Measurements from ENCODE around the gene NOL7. TPM values are rescaled to one million over a fixed set of nuclear protein-coding genes. Genes with fewer than 3 reads are reported as not detected.

Gene NOL7
- total and polyA plus RNA-seq, 2 donors (not counting 1 experiment from before 2014, with no cell fraction given): 24.7 to 58.3 TPM

DNA sequence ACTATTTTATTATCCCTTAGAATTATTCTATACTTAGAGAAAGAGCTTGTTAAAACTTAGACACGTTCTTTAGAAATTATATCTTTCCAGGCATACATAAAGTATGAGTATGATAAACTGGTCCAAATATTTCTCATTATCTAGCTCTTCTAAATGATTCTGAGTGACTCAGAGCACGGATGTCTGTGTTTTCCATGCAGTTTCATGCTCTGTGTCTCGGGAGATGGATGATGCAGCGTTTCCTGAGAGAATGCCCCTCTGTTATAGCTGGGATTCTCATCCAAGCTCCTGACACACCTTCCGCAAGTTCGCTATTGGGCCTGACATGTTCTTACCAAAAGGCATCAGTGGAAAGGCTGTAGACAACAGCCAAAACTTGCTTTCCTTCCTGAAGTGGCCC, 21.4 kb upstream of the NOL7 start:
- no peak overlapping the region for H3K4me3 ChIP-seq (ENCODE audit: control extremely low read depth in 1 of 5, extremely low read depth in 1 of 5, insufficient read depth in 1 of 5, low read depth in 2 of 5, low read length in 4 of 5)
- no peak overlapping the region for H3K4me3 Mint-ChIP-seq
- H3K27me3 Mint-ChIP-seq: no peaks in the 10 kb centered on the region
- no peaks in the 10 kb centered on the region for H3K27me3 ChIP-seq (replicated peaks in 1 of 4; ENCODE audit: control extremely low read depth in 1 of 4, control insufficient read depth in 3 of 4, insufficient read depth in 4 of 4, low read length in 3 of 4)
- H4K20me1 ChIP-seq (ENCODE audit: control insufficient read depth, insufficient read depth, low read length, poor library complexity, severe bottlenecking): no peaks in the 10 kb centered on the region
- DNase-seq (no peak), ATAC-seq (ENCODE audit: low read depth) (no peak)
- H3K9ac ChIP-seq (ENCODE audit: low read length): no peak overlapping the region
- H3K36me3 ChIP-seq (replicated peaks in 1 of 2; ENCODE audit: control extremely low read depth in 1 of 2, control insufficient read depth in 1 of 2, extremely low read depth in 1 of 2, insufficient read depth in 2 of 2, low read length in 1 of 2): peaks cover 13 to 41% of the 10 kb centered on the region in 2 experiments
- no peak overlapping the region for H2AFZ ChIP-seq (ENCODE audit: insufficient read depth, low read depth, low read length, poor library complexity, severe bottlenecking)
- CTCF ChIA-PET: interaction anchor here (0.5 to 2.3 kb wide), 2 partner anchors 18 to 196 kb away, joined by 4 to 13 read pairs; partner anchors contain the start of gene SIRT5
- no peaks in the 10 kb centered on the region for H3K9me3 Mint-ChIP-seq (ENCODE audit: insufficient read depth)
- no peak overlapping the region for H3K4me2 ChIP-seq (replicated peaks; ENCODE audit: low read depth, low read length, poor library complexity, severe bottlenecking)
- WGBS (ENCODE audit: insufficient coverage): 95% methylated on average over 5 of the region's 6 CpGs
- no peaks in the 10 kb centered on the region for H3K4me1 ChIP-seq (ENCODE audit: control insufficient read depth in 2 of 2, insufficient read depth in 2 of 2, low read length in 2 of 2)
- no peak overlapping the region for H3K27ac Mint-ChIP-seq
- POLR2A ChIA-PET: no interaction called here
- H3K79me2 ChIP-seq (ENCODE audit: control insufficient read depth, insufficient read depth, low read length): peaks cover 8% of the 10 kb centered on the region
- no peak overlapping the region for H3K27ac ChIP-seq (ENCODE audit: low read length in 2 of 2)
- intact Hi-C loops (cut with micrococcal nuclease): no loop called here
- H3K9me3 ChIP-seq (ENCODE audit: control extremely low read depth in 1 of 3, control insufficient read depth in 2 of 3, insufficient read depth in 1 of 3, low read length in 2 of 3): no peaks in the 10 kb centered on the region
- TF ChIP-seq EZH2 (IDR thresholded peaks at IDR 0.05; ENCODE audit: borderline replicate concordance, insufficient read depth, low read depth, low read length, poor library complexity, severe bottlenecking): no peak
- TF ChIP-seq, protein P1, sequence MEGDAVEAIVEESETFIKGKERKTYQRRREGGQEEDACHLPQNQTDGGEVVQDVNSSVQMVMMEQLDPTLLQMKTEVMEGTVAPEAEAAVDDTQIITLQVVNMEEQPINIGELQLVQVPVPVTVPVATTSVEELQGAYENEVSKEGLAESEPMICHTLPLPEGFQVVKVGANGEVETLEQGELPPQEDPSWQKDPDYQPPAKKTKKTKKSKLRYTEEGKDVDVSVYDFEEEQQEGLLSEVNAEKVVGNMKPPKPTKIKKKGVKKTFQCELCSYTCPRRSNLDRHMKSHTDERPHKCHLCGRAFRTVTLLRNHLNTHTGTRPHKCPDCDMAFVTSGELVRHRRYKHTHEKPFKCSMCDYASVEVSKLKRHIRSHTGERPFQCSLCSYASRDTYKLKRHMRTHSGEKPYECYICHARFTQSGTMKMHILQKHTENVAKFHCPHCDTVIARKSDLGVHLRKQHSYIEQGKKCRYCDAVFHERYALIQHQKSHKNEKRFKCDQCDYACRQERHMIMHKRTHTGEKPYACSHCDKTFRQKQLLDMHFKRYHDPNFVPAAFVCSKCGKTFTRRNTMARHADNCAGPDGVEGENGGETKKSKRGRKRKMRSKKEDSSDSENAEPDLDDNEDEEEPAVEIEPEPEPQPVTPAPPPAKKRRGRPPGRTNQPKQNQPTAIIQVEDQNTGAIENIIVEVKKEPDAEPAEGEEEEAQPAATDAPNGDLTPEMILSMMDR (IDR thresholded peaks at IDR 0.05): no peak
- no peaks in the 10 kb centered on the region for H3K4me1 Mint-ChIP-seq

DNA sequence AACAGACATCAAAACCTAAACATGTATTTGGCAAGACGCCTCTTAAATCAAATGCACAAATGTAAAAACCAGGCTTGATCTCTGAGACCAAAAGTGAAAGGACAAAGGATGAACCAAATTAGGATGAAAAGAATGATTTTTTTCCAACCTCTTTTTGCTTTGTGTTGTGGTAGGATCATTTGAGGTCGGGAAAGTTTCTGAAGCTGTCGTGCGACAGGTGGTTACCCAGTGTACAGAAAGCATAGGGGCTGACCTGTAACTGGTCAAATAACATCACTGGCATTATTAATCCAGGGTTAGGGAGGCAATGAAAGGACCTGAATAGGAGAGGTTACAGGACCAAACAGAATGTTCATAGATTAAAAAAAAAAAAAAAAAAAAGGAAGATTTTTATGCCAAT, 18.1 kb upstream of the NOL7 start:
- Histone ChIP-seq H4K20me1 (ENCODE audit: control insufficient read depth, insufficient read depth, low read length, poor library complexity, severe bottlenecking) (no peaks in the 10 kb centered on the region), H3K27me3 (replicated peaks in 1 of 4; ENCODE audit: control extremely low read depth in 1 of 4, control insufficient read depth in 3 of 4, insufficient read depth in 4 of 4, low read length in 3 of 4) (no peaks in the 10 kb centered on the region), H2AFZ (ENCODE audit: insufficient read depth, low read depth, low read length, poor library complexity, severe bottlenecking) (no peak overlapping the region), H3K4me1 (ENCODE audit: control insufficient read depth in 2 of 2, insufficient read depth in 2 of 2, low read length in 2 of 2) (no peaks in the 10 kb centered on the region), H3K4me2 (replicated peaks; ENCODE audit: low read depth, low read length, poor library complexity, severe bottlenecking) (no peak overlapping the region), H3K27ac (ENCODE audit: low read length in 2 of 2) (no peak overlapping the region), H3K4me3 (ENCODE audit: control extremely low read depth in 1 of 5, extremely low read depth in 1 of 5, insufficient read depth in 1 of 5, low read depth in 2 of 5, low read length in 4 of 5) (no peak overlapping the region), H3K36me3 (replicated peaks in 1 of 2; ENCODE audit: control extremely low read depth in 1 of 2, control insufficient read depth in 1 of 2, extremely low read depth in 1 of 2, insufficient read depth in 2 of 2, low read length in 1 of 2) (peaks cover 11 to 47% of the 10 kb centered on the region in 2 experiments), H3K9ac (ENCODE audit: low read length) (no peak overlapping the region), H3K9me3 (ENCODE audit: control extremely low read depth in 1 of 3, control insufficient read depth in 2 of 3, insufficient read depth in 1 of 3, low read length in 2 of 3) (no peaks in the 10 kb centered on the region), H3K79me2 (ENCODE audit: control insufficient read depth, insufficient read depth, low read length) (no peaks in the 10 kb centered on the region)
- TF ChIP-seq, protein P1 (IDR thresholded peaks at IDR 0.05): no peak
- no peak for TF ChIP-seq EZH2 (IDR thresholded peaks at IDR 0.05; ENCODE audit: borderline replicate concordance, insufficient read depth, low read depth, low read length, poor library complexity, severe bottlenecking)
- CTCF ChIA-PET: no interaction called here
- Mint-ChIP-seq H3K9me3 (ENCODE audit: insufficient read depth) (no peaks in the 10 kb centered on the region), H3K4me1 (no peaks in the 10 kb centered on the region), H3K27me3 (no peaks in the 10 kb centered on the region), H3K27ac (no peak overlapping the region), H3K4me3 (no peak overlapping the region)
- DNase-seq (no peak), ATAC-seq (ENCODE audit: low read depth) (no peak)
- POLR2A ChIA-PET: no interaction called here
- intact Hi-C loops (cut with micrococcal nuclease): no loop called here
- 96% methylated on average over 3 of the region's 4 CpGs for WGBS (ENCODE audit: insufficient coverage)

Data from B cell (primary cell).